T-helper 1 cell treated with Interleukin-12 subunit alpha and Interleukin-12 subunit beta and Interleukin-4 antibody, amounts not matched to agents 30 μg/mL and 1 μg/mL, for 36 hours (primary cell): ENCODE data around the gene NOS1.

Source experiments
- H3K27ac Mint-ChIP-seq: one replicate; pipeline ENCODE4 v1.8.0; 2021; ENCODE audit warnings: mild to moderate bottlenecking, mixed read lengths
- H3K27me3 Mint-ChIP-seq: one replicate; pipeline ENCODE4 v1.8.0; 2021; ENCODE audit warnings: low read depth, mixed read lengths
- H3K36me3 Mint-ChIP-seq: one replicate; pipeline ENCODE4 v1.8.0; 2021; ENCODE audit warnings: low read depth, mixed read lengths
- H3K4me1 Mint-ChIP-seq: one replicate; pipeline ENCODE4 v1.8.0; 2021; ENCODE audit warnings: low read depth, mixed read lengths
- H3K4me3 Mint-ChIP-seq: one replicate; pipeline ENCODE4 v1.8.0; 2021; ENCODE audit warnings: mild to moderate bottlenecking, moderate library complexity, mixed read lengths
- H3K9me3 Mint-ChIP-seq: one replicate; pipeline ENCODE4 v1.8.0; 2021; ENCODE audit warnings: mixed read lengths

NOS1 gene

GRCh38 chr12:117356048-117356447, 5.4 kb downstream of the NOS1 start:
- Mint-ChIP-seq H3K4me3 (no peak overlapping the region), H3K9me3 (no peaks in the 10 kb centered on the region), H3K27me3 (peaks cover 19% of the 10 kb centered on the region), H3K4me1 (no peaks in the 10 kb centered on the region), H3K36me3 (no peaks in the 10 kb centered on the region), H3K27ac (no peak overlapping the region)

GRCh38 chr12:117352883-117353282, 8.5 kb downstream of the NOS1 start:
- H3K9me3 Mint-ChIP-seq: no peaks in the 10 kb centered on the region
- peaks cover 6% of the 10 kb centered on the region for H3K27me3 Mint-ChIP-seq
- no peak overlapping the region for H3K27ac Mint-ChIP-seq
- H3K4me1 Mint-ChIP-seq: no peaks in the 10 kb centered on the region
- no peaks in the 10 kb centered on the region for H3K36me3 Mint-ChIP-seq
- no peak overlapping the region for H3K4me3 Mint-ChIP-seq

DNA sequence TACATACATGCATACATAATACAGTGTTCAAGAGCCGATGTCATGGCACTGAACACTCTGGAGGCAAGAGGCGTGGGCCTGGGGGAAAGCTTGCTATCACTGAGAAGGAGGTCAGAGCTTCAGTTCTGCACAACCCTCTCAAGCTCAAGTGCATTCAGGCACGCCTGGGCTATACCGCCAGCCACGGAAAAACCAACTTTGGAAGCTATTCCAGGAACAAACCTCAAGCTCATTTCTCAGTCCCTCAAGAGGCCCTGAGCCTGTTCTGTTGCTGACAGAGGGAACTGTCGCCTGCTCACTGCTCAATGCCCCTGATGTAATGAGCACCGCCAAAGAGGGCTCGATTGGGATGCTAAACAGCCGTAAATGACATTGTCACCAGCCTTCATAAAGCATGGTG, 9.2 kb downstream of the NOS1 start:
- H3K9me3 Mint-ChIP-seq: no peaks in the 10 kb centered on the region
- no peak overlapping the region for H3K4me3 Mint-ChIP-seq
- H3K36me3 Mint-ChIP-seq: no peaks in the 10 kb centered on the region
- peaks cover 3% of the 10 kb centered on the region for H3K27me3 Mint-ChIP-seq
- H3K4me1 Mint-ChIP-seq: no peaks in the 10 kb centered on the region
- no peak overlapping the region for H3K27ac Mint-ChIP-seq

- Mint-ChIP-seq H3K4me1 (no peaks in the 10 kb centered on the region), H3K9me3 (no peaks in the 10 kb centered on the region), H3K36me3 (no peaks in the 10 kb centered on the region), H3K27ac (no peak overlapping the region), H3K27me3 (no peaks in the 10 kb centered on the region), H3K4me3 (no peak overlapping the region)
These were observed 11.3 kb downstream of the NOS1 start for GRCh38 chr12:117350140-117350539.

GRCh38 chr12:117347588-117347987, 13.8 kb downstream of the NOS1 start:
- no peak overlapping the region for H3K4me3 Mint-ChIP-seq
- H3K27me3 Mint-ChIP-seq: no peaks in the 10 kb centered on the region
- H3K36me3 Mint-ChIP-seq: no peaks in the 10 kb centered on the region
- peaks cover 3% of the 10 kb centered on the region for H3K4me1 Mint-ChIP-seq
- no peaks in the 10 kb centered on the region for H3K9me3 Mint-ChIP-seq
- no peak overlapping the region for H3K27ac Mint-ChIP-seq

- Mint-ChIP-seq H3K9me3 (no peaks in the 10 kb centered on the region), H3K36me3 (no peaks in the 10 kb centered on the region), H3K27ac (no peak overlapping the region), H3K4me3 (no peak overlapping the region), H3K4me1 (peaks cover 7% of the 10 kb centered on the region), H3K27me3 (no peaks in the 10 kb centered on the region)
These were observed 16.7 kb downstream of the NOS1 start for GRCh38 chr12:117344716-117345115.

- H3K36me3 Mint-ChIP-seq: no peaks in the 10 kb centered on the region
These were observed 17.6 kb downstream of the NOS1 start for GRCh38 chr12:117343849-117344248.

GRCh38 chr12:117343296-117343695, 18.1 kb downstream of the NOS1 start:
- no peaks in the 10 kb centered on the region for H3K27me3 Mint-ChIP-seq
- no peaks in the 10 kb centered on the region for H3K9me3 Mint-ChIP-seq
- H3K4me3 Mint-ChIP-seq: no peak overlapping the region
- H3K4me1 Mint-ChIP-seq: peaks cover 7% of the 10 kb centered on the region
- H3K27ac Mint-ChIP-seq: no peak overlapping the region
- H3K36me3 Mint-ChIP-seq: no peaks in the 10 kb centered on the region

More at GRCh38 chr12:117343849-117344248, 17.6 kb downstream of the NOS1 start:
- peaks cover 7% of the 10 kb centered on the region for H3K4me1 Mint-ChIP-seq
- no peaks in the 10 kb centered on the region for H3K27me3 Mint-ChIP-seq
- no peaks in the 10 kb centered on the region for H3K9me3 Mint-ChIP-seq
- no peak overlapping the region for H3K27ac Mint-ChIP-seq
- no peak overlapping the region for H3K4me3 Mint-ChIP-seq

DNA sequence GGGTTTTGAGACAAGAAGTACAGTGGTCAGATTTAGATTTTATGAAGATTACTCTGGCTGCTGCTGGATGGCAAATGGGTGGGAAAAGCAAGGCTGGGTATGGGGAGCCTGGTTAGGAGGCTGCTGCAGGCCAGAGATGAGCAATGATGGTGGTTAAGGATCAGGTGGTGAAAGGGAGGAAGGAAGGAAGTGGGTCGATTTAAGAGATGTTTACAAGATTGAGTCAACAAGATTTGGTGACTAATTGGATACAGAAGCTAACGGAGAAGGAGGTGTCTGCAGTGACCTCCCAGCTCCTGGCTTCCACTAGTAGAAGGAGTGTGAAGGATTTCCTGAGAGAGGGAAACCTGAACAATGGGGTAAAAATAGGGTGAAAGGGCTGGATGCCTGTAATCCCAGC, 18.7 kb downstream of the NOS1 start:
- Mint-ChIP-seq H3K27me3 (no peaks in the 10 kb centered on the region), H3K27ac (no peak overlapping the region), H3K9me3 (no peaks in the 10 kb centered on the region), H3K36me3 (no peaks in the 10 kb centered on the region), H3K4me1 (peaks cover 7% of the 10 kb centered on the region), H3K4me3 (no peak overlapping the region)

DNA sequence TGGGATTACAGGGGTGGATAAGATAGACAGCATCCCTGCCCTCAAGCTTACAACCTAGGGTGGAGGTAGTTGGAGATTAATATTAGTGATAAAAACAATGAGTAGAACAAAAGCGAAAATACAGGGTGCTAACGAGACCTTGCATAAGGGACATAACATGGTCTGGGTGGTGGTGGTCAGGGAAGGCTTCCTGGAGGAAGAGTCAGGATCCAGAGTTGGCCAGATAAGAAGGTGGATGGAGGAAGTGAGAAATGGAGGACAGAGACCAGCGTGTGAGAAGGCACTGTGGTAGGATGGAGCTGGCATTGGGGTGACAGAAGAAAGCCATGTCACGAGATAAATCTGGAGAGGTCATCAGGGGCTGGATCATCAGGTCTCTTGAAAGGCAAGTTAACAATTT, 19.2 kb downstream of the NOS1 start:
- no peak overlapping the region for H3K27ac Mint-ChIP-seq
- no peak overlapping the region for H3K4me3 Mint-ChIP-seq
- no peaks in the 10 kb centered on the region for H3K27me3 Mint-ChIP-seq

GRCh38 chr12:117339104-117339503, 22.3 kb downstream of the NOS1 start:
- H3K9me3 Mint-ChIP-seq: no peaks in the 10 kb centered on the region

More for the DNA sequence above, 19.2 kb downstream of the NOS1 start:
- no peaks in the 10 kb centered on the region for H3K36me3 Mint-ChIP-seq
- H3K9me3 Mint-ChIP-seq: no peaks in the 10 kb centered on the region
- peaks cover 7% of the 10 kb centered on the region for H3K4me1 Mint-ChIP-seq

GRCh38 chr12:117334855-117335587, 26.4 kb downstream of the NOS1 start:
- Mint-ChIP-seq H3K4me1 (no peaks in the 10 kb centered on the region), H3K27me3 (peaks cover 4% of the 10 kb centered on the region), H3K9me3 (no peaks in the 10 kb centered on the region)

More at GRCh38 chr12:117339104-117339503, 22.3 kb downstream of the NOS1 start:
- peaks cover 7% of the 10 kb centered on the region for H3K4me1 Mint-ChIP-seq
- H3K27me3 Mint-ChIP-seq: peaks cover 2% of the 10 kb centered on the region
- no peaks in the 10 kb centered on the region for H3K36me3 Mint-ChIP-seq
- no peak overlapping the region for H3K27ac Mint-ChIP-seq
- H3K4me3 Mint-ChIP-seq: no peak overlapping the region

GRCh38 chr12:117334051-117334450, 27.4 kb downstream of the NOS1 start:
- Mint-ChIP-seq H3K27ac (no peak overlapping the region), H3K27me3 (peaks cover 4% of the 10 kb centered on the region), H3K36me3 (no peaks in the 10 kb centered on the region), H3K4me3 (no peak overlapping the region), H3K4me1 (no peaks in the 10 kb centered on the region), H3K9me3 (no peaks in the 10 kb centered on the region)

More at GRCh38 chr12:117334855-117335587, 26.4 kb downstream of the NOS1 start:
- H3K27ac Mint-ChIP-seq: no peak overlapping the region
- H3K4me3 Mint-ChIP-seq: no peak overlapping the region
- H3K36me3 Mint-ChIP-seq: no peaks in the 10 kb centered on the region

GRCh38 chr12:117333331-117333881, 28.0 kb downstream of the NOS1 start:
- no peak overlapping the region for H3K4me3 Mint-ChIP-seq
- H3K9me3 Mint-ChIP-seq: no peaks in the 10 kb centered on the region
- no peaks in the 10 kb centered on the region for H3K4me1 Mint-ChIP-seq
- peaks cover 4% of the 10 kb centered on the region for H3K27me3 Mint-ChIP-seq
- H3K27ac Mint-ChIP-seq: no peak overlapping the region
- no peaks in the 10 kb centered on the region for H3K36me3 Mint-ChIP-seq

GRCh38 chr12:117331691-117332090, 29.7 kb downstream of the NOS1 start:
- Mint-ChIP-seq H3K4me1 (no peaks in the 10 kb centered on the region), H3K4me3 (no peak overlapping the region), H3K27me3 (peaks cover 4% of the 10 kb centered on the region), H3K36me3 (no peaks in the 10 kb centered on the region), H3K27ac (no peak overlapping the region), H3K9me3 (no peaks in the 10 kb centered on the region)
